NCI-H2081 treated with DMSO at 0.1 percent for 48 hours (cell line): Measurements from ENCODE around the gene DNAJC12.
"Not testable (repeated sequence)": the region's sequence is repeated elsewhere in the genome, so short reads cannot be mapped to it uniquely, and the experiment has no call there.

Experiments
- DNase-seq: peaks from one replicate; lab custom pipeline; 2025; lab: John Stamatoyannopoulos, UW

DNAJC12 gene

DNA sequence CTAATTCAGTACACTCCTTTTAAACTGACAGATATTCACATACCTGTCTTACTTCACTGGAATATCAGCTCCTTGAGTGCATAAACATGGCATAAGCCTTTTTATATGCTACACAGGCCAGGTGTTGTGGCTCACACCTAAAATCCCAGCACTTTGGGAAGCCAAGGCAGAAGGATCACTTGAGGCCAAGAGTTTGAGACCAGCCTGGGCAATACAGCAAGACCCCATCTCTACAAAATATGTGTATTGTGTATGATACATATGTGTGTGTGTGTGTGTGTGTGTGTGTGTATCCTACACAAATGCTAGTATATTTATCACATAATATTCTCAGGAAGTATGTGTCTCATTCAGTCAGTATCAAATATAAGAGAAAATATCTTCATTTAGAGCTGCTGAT lies 45.3 kb downstream of the DNAJC12 start:
- no peak for DNase-seq

DNA sequence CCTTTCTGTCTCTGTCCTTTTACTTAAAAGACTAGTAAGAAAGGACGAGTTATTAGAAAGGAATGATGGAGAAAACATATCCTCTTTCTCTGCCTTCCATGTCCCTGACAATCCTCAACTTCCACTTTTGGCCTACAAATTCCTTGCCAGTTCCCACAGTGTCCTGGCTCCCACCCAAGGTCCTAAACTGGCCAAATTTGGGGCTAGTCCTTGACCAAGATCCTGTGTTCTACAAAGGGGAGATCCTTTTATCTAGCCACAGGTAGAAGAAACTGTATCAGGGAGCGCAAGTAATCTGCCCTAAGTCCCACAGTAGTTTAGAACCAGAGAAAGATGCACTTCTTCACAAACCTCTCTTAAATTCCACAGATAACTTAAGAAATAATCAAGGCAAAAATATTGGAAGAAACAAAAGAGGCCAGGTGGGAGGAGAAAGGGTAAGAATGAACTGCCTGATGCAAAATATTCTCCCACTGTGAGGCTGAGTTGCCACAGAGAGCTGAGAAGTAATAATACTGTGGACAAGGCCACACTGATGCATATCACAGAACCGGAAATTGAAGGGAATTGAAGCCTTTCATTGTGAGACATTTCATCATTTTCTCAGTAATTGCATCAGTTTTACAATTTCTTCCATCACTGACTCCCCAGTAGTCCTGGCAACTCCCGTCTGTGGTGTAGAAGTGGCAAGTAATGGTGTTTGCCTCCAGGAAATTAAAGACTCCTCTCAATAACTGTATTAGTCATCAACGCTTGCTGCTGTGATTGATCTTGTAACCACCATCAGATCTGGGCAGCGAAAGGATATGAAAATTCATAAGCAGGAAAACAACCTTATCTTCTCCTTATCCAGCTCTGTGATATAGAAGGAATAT lies 47.2 kb downstream of the DNAJC12 start:
- DNase-seq: no peak

DNA sequence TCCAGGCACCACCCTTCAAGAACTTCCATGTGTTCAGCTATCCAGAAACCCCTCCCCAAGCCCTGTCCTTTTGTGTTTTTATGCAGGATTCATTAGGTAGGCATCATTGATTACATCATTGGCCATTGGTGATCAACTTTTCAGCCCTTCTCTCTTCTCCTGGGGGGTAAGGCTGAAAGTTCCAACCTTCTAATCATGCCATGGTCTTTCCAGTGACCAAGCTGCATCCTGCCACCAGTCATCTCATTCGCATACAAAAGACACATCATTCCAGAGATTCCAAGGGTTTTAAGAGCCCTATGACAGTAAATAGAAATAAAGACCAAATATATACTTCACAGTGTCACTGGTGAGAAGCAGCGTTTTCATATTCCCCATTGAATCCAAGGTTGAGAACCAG lies 48.2 kb downstream of the DNAJC12 start:
- no peak for DNase-seq

DNA sequence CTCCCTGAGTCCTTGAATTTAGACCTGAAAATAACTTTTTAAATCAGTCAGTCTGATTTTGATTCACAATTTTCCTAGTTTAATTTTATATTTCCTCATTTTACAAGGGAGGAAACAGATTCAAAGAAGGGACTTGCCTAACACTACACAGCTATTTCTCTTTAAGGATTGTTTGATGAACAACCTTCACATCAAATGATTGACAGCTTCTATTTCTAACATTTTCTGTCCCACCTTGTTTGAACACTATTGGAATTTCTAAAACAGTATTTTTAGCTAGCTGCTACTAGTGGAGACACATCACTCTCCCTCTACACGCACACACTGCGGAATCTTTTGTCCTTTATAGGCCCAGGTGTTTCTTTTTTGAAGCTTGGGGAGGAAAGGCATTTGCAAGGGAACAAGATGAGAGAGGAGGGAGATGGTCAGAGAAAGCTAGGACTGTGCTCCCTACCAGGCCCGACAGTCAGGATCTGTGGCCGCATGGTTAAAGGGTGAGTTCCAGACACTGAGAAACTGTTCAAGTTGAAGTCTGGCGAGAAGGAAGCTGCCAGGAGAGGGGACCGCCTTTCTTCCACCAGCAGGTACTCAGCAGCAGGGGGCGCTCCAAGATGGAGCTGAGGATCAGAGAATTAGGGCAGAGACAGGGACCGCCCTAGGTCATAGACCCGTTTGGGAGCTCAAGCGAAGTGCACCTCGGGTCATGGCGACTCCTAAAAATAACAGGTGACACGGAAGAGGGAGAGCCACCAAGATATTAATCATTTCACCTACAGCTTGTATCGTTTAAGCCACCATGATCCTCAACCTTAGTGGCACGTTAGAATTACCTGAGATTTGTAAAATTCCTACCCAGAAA lies 49.7 kb downstream of the DNAJC12 start:
- DNase-seq: no peak

DNA sequence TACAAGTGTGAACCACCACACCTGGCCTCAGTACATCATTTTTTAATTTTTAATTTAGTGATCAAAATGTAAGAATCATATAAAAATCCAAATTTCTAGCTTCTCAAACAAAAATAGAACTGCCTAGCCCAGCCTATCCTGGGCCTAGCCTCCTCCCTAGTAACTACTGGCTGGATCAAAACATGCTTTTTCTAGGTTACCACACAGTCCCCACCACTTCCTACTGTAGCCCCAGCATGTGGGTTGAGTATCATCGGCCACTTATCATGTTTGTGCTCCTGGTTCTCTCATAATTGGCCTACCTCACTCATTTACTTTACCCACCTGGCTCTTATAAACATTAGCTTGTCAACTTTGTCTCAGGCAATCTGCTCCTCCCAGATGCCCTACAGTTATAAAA lies 52.9 kb downstream of the DNAJC12 start:
- DNase-seq: no peak

DNA sequence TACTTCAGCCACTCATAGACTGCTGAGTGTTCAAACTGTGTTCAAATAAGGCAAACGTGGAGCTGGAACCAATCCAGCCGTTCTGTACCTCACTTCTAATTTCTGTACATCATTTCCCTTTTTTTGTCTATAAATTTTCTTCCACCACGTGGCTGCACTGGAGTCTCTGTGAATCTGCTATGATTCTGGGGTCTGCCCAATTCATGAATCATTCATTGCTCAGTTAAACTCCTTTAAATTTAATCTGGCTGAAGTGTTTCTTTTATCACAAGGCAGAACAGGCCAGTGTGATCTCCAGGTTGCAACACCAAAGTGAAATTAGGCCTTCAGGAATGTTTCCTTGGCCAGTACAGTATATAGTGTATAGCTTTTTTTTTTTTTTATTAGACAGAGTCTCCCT lies 53.5 kb downstream of the DNAJC12 start:
- DNase-seq: no peak

DNA sequence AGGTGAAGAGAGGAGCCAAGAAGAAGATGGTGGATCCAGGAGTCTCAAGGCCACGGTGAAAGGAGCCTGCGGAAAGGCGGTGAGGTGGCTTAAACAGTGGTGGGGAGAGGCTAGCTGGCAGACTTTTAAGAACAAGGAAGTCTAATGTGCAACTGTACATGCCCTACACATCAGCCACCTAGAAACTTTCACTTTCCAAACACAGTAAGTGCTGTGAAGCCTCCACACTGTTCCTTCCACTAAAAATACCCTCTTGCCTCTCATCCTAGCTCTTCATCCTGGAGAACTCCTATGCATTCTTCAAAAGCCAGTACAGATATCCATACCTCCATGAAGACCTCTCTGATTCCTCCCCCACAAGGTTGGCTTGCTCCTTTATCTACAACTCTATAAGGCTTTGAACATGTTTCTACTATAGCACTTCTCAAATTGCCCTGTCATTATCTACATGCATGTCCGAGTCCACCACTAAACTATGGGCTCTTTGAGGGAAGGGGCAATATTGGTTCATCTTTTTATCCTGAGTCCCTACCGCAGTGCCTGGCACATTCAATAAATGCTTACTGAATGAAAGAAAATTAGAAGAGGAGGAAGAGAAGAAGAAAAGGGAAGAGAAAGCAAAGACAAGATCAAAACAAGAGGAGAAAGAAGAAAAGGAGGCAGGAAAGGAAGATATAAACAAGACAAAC lies 54.2 kb downstream of the DNAJC12 start:
- no peak for DNase-seq

DNA sequence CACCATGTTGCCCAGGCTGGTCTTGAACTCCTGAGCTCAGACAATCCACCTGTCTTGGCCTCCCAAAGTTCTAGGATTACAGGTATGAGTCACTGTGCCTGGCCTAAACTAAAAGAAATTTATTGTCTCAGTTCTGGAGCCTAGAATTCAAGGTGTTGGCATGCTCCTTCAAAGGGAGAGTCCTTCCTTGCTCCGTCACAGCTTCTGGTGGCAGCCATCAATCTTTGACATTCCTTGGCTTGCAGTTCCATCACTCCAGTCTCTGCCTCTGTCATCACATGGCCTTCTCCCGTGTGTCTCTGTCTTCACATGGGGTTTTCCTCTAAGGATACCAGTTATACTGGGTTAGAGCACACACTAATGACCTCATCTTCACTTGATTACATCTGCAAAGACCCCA lies 55.5 kb downstream of the DNAJC12 start:
- no peak for DNase-seq

DNA sequence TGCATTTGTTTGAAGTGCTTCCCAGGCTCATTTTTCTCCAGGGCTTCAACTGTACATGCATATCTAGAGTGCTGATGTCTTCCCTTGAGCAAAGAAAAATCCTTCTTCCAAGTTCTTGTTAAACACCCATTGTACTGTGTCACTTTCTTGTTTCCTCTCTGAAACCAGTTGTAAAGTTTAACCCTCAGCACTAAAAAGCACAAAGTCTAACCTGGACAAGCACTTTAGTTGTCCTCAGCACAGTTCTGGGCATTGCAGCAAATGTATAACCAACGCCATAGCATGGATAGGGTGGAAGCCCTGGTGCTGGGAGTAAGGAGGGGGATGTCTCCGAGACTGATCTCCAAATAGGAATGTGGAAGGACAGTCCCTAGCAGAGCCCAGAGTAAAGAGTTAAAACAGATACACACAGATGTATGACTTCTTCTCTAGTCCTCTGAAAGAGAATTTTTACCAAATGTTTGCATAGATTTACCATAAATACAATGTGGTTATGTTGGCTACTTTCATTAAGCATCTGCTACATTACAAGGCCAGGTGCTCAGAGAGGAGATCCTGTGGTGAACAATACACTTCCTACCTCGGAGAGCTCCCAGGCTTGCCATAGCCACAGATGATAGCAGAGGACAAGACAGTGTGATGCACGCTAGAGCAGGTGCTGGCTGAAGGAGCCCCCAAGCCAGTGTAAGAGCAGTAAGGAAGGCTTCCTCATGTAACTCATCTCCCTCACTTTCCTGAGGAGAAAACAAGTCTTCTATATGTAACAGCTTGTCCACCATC lies 57.0 kb downstream of the DNAJC12 start:
- DNase-seq: no peak

DNA sequence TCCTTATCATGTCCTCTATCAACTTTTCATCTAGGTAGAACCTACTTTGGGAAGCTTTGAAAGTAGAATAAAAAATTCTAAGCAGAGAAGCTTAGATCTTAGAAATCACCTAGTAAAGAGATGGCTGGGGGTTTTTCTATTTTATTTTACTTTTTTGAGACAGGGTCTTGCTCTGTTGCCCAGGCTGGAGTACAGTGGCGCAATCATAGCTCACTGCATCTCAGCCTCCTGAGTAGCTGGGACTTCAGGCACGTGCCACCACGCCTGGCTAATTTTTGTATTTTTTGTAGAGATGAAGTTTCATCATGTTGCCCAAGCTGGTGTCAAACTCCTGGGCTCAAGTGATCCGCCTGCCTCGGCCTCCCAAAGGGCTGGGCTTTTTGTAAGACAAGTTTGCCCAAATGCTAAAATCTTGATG lies 57.8 kb downstream of the DNAJC12 start:
- not testable (repeated sequence) for DNase-seq

DNA sequence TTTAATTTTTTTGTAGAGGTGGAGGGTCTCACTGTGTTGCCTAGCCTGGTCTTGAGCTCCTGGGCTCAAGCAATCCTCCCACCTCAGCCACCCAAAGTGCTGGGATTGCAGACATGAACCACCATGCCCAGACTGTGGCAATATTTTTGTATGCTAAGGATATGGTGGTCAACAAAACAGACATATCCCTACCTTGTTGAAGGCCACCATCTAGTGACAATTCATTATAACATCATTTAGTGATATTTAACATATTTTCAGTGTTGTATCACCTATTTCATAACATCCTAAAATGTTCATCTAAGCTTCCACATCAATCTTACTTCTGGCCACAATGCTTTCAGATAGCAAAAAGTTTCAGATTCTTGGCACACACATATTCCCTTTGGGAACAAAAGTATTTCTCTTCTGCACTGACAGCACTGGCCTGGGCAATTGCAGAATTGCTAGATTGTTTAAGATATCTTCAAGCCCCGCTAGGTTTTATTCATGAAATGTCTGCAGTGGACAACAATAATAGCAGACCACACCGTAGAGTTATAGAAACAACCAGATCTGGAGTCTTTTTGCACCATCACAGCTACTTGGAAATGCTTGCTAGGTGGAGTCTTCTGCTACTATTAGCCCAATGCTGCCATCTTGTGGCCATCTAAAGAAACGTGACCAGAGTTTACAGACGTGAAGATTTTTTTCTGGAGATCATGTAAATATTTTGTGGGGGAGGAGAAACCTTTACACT lies 58.4 kb downstream of the DNAJC12 start:
- peak; percentile 28 for DNase-seq

DNA sequence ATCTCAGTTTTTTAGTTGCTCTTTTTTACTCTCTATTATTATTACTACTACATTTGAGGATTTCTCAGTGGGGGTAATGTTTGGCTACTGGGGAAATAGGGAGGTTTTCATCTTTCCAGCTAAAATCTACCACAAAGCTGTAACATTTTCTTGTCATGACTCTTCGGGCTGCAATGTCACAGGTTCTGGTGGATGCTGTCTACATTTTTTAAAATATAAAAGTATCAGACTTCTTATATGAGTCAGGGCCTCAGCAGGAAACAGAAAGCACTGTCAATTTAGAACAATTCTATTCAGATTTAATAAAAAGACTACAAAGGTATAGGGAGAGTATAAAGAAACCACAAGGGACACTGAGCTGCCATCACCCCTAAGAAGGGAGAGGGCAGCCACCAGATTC lies 61.6 kb downstream of the DNAJC12 start:
- DNase-seq: no peak

DNA sequence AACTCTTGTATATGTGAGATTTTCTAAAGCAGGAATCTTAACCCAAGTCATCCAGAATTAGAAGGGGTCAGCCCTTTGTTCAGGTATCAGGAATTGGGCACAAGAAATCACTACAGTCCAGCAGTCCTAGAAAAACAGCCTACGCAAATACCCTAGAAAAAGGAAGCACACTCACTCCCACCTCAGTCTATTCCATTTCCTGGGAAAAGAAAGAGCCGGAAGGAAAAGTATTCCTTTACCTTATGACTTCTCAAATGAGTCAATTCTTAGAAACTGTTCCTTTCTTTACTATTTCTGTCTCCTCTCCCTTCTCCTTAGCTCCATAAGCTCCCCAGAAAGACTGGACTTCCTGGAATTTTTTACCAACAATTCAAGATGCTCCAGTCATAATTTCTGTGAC lies 62.7 kb downstream of the DNAJC12 start:
- no peak for DNase-seq

DNA sequence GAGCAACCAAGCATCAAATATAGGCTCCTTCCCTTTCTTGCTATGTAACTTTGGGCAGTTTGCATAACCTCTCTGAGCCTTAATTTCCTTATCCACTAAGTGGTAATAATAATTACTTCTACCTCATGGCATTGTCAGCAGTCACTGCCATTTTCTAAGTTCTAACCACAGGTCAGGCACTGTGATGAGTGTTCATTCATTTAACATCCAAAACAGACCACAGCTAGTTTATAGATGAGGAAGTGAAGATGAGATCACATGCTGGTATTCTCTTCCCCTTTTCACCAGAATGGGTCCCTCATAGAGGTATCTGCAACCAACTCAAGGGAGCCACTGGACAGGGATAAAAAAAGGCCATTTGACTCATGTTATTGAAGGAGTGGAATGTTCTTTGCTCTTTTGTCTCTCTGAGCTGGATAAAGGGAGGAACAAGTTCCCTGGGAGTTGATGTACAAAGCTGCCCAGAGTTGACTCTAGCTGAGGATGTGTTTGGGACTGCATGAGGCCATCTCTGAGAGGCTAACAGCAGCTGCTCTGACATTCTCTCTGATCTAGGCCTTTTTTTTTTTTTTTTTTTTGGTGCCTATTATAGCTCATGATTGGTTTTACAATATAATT lies 65.0 kb downstream of the DNAJC12 start:
- no peak for DNase-seq

DNA sequence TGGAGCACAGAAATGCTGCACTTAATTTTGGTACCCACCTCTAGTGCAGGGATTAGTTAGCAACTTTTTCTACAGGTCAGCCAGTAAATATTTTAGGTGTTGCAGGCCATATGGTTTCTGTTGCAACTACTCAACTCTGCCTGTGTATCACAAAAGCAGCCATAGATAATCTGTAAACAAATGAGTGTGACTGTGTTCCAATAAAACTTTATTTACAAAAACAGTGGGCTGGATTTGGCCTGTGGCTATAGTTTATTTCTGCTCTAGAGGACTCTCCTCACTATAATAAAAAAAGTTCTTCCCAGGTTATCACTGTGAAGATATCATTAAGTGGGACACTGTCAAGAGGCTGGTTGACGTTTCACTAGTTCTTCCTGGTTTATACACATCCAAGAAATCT lies 65.8 kb downstream of the DNAJC12 start:
- no peak for DNase-seq

DNA sequence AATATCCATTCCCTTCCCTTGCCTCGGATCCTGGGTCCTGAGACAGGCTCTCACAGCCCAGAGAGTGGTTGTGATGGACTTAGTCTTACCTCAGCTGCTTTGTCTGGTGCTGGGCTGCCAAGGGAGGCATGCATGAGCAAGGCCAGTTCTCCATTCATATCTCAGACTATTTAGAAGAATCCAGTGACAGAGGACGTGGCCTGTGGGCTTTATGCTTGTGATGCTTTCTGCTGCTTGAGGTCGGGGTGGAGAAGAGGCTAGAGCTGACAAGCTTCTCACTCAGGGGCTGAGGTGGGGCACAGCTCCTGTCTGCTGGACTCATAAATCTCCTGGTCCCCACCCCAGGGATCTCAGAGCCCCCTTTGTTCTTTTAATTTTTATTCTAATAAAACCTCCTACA lies 66.8 kb downstream of the DNAJC12 start:
- no peak for DNase-seq

DNA sequence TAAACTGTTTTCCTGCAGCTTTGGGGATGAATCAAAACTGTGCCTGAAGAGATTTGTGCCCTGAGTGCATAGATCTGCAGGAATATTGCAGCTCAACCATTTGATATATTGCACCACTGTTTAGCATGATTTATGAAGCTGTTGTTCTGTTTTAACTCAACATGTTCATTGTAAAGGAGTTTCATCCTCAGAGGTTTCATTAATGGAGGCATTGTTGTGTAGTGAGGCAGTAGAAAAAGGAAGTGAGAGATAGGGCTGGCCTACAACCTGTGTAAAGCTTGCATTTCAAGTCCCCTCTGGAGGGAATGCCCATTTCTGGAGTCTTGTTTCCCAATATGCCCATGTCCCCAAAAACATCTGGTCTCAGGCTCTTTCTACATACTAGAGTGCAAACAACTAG lies 67.5 kb downstream of the DNAJC12 start:
- DNase-seq: no peak

DNA sequence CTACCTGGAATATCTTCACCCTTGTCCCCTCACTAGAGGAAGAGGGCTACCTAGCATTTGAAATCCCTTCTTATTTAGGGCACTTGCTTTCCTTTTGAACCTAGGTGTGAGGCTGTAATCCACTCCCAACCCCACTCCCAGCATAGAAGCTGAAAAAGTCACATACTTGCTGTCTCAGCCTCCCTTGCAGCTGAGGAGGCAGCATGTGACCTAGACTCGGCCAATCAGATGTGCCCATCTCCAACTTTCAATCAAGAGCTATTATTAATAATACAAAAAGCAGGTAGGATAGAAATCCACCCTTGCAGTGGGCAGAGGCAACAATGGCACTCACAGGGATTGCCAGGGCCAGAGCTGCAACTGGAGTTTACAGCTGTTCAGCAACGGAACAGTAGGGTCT lies 70.7 kb downstream of the DNAJC12 start:
- DNase-seq: no peak

DNA sequence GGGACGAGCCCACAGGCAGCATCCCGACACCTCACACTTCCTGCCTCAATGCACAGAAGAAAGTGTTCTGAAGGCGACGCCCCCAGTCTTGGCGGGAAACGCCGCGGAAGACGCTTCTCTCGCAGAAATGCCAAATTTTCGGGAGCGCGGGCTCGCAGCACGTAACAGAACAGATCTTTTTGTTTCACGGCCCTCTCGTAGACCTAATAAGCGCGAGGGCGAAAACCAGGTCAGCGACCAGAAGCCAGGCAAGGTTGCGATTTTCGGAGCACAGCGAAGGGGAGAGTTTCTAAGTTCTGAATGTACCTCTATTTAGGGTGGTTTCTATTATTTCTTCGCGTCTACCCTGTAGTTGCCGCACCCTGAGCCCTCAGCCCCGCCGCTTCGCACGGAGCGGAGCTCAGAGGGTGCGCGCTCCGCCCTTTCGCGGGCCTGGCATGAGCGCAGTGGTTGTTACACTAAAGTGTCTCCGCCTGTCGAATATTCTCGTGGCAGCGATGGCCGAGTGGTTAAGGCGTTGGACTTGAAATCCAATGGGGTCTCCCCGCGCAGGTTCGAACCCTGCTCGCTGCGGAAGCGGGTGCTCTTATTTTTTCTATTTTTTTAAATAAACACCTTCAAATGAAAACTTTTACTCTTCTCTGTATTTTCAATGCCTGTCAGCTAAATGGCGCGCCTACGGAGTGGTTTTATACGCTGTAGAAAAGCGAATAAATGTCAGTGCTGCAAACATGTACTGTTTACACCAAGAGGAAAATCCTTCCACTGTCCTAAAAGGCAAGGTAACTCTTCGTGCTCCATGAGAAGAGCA lies 73.8 kb downstream of the DNAJC12 start:
- peak; percentile 53 for DNase-seq

DNA sequence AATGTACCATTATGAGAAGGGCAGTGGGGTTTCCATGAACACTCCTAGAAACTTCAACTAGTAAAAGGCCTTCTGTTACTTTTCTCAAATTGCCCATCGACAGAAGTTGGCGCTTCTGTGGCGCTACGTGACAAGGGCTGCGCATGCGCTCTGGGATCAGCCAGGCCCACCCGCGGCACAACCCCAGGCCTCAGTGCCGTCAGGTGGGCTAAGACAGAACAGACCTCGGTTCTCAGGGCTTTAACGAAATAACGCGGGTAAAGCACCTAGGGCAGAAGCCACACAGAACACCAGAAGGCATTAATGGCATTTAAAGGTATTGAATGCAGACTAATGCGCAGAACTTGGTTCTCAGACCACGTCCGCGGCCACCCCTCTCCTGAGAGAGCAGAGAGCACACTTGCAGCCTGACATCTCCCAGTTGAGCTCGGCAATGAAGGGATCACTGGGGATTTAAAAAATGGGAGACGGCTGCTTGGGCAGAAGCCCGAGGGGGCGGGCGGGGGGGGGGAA lies 74.4 kb downstream of the DNAJC12 start:
- peak; percentile 2 for DNase-seq
